Ovary (tissue), 9 donors: ENCODE results near the gene TOR1AIP2. TPM values are rescaled to one million over a fixed set of nuclear protein-coding genes. Genes with fewer than 3 reads are reported as not detected.

Experiments
- DNase-seq, 5 donors: peaks; one replicate each; pipeline ENCODE4 v3.0.0-alpha.2; 2019 to 2020
- H3K27ac ChIP-seq, 2 donors: fragments of 200-600 bp; one replicate each; pipeline versions ENCODE4 v1.5.1 to v1.8.0; 2019 to 2022
- H3K27me3 ChIP-seq: fragments of 200-600 bp; one replicate; pipeline ENCODE4 v1.8.0; 2022
- H3K36me3 ChIP-seq: fragments of 200-600 bp; sonication (generic); one replicate; pipeline ENCODE4 v1.5.1; 2019
- H3K4me1 ChIP-seq: one replicate; pipeline ENCODE4 v1.8.1; 2013; ENCODE audit warnings: mild to moderate bottlenecking, moderate library complexity; ENCODE audit not compliant: insufficient read depth
- H3K4me3 ChIP-seq: fragments of 200-600 bp; sonication (generic); one replicate; pipeline ENCODE4 v1.5.1; 2017
- H3K9me3 ChIP-seq, 2 donors: fragments of 200-600 bp in 1 of 2; sonication (generic) in 1 of 2; one replicate each; pipeline versions ENCODE4 v1.5.1 to v1.8.1; 2013 to 2019; ENCODE audit warnings: mild to moderate bottlenecking in 1 of 2, moderate library complexity in 1 of 2
- CTCF ChIP-seq, 3 donors: fragments of 450-650 bp in 2 of 3; fragments of 200-600 bp in 1 of 3; IDR thresholded peaks; one replicate each; pipeline versions ENCODE4 v1.5.1 to v1.8.0; 2016 to 2022; ENCODE audit warnings: antibody characterized with exemption in 3 of 3, mild to moderate bottlenecking in 1 of 3
- EP300 ChIP-seq: sonication (generic); formaldehyde crosslinking; IDR thresholded peaks from one replicate; pipeline ENCODE4 v1.6.1; 2017; ENCODE audit warnings: antibody characterized with exemption
- POLR2A ChIP-seq: fragments of 450-650 bp; IDR thresholded peaks from one replicate; pipeline ENCODE4 v1.6.1; 2017; ENCODE audit warnings: antibody characterized with exemption, mild to moderate bottlenecking, moderate library complexity
- WGBS, 3 donors: extraction: QIAGEN DNeasy Blood & Tissue Kit in 1 of 3; methylation state at CpG; one replicate each; pipeline versions ENCODE4 v1.1.5 to v1.1.7; 2013 to 2017; 5-methylcytosine and 5-hydroxymethylcytosine counted together
- intact Hi-C, 4 donors: fragments of 100-400 bp; cut with DNase I; formaldehyde crosslinking; loops; one replicate each; pipeline versions ENCODE4 v1.11.0 to v1.15.1; 2022 to 2023
- polyA plus RNA-seq, 2 donors: library from polyadenylated mRNA; stranded (reverse); fragments of 200-250 nt in 1 of 2; fragments of 350-450 nt in 1 of 2; fragmentation: Illumina TruSeq in 1 of 2; extraction: RNeasy Lipid Tissue Mini Kit (QIAGEN cat#74804) in 1 of 2; gene quantifications; one replicate each; pipeline ENCODE4 v1.2.3, GENCODE V29; 2013 to 2014
- total RNA-seq, 7 donors: library from RNA; depleted of rRNA in 2 of 7; stranded (reverse); fragments of >200 nt in 2 of 7; fragmentation: NEBNext Ultra II Directional in 3 of 7; extraction: Animal tissue kit (Norgen Biotek cat#: 25700) in 3 of 7; gene quantifications; one replicate each; pipeline versions ENCODE4 v1.1.0 to v1.2.4, GENCODE V29; 2016 to 2023
- donor health status: DM: no; HTN: no; CAD: no; lungs with moderate emphysema.
- donor health status: DM: no; HTN: no; CAD: no.
- donor health status: Bipolar disorder and iron deficiency.
- donor health status: DM: yes; HTN: yes; CAD: no.
- donor health status: DM: no; HTN: no; CAD: no.
- donor health status: DM: yes; HTN: yes; CAD: no.

TOR1AIP2 gene
- total and polyA plus RNA-seq, 9 donors, result 9.7 to 89.7 (median 70.4) TPM

GRCh38 chr1:179818260-179818659, 59.3 kb downstream of the TOR1AIP2 start:
- intact Hi-C loops, result no loop called here
- H3K36me3 ChIP-seq, result no peaks in the 10 kb centered on the region
- no peak for TF ChIP-seq EP300
- no peak for TF ChIP-seq CTCF (IDR thresholded peaks at IDR 0.05)
- TF ChIP-seq POLR2A, result no peak
- no peak for DNase-seq
- WGBS, 3 donors, result 39 to 58% (median 57%) methylated on average over 7 of the region's 7 CpGs
- H3K27me3 ChIP-seq, result no peaks in the 10 kb centered on the region
- no peak overlapping the region for H3K4me3 ChIP-seq
- H3K27ac ChIP-seq, result peak overlapping the region in 1 of 2 donors; percentile 46
- H3K9me3 ChIP-seq, result no peaks in the 10 kb centered on the region
- H3K4me1 ChIP-seq, result peaks cover 14% of the 10 kb centered on the region

- H3K4me3 ChIP-seq, result no peak overlapping the region
- H3K9me3 ChIP-seq, result no peaks in the 10 kb centered on the region
- DNase-seq, result peak in 4 of 5 donors; percentile 54 to 83 (median 72)
- no peaks in the 10 kb centered on the region for H3K36me3 ChIP-seq
- TF ChIP-seq CTCF (IDR thresholded peaks at IDR 0.05) (no peak), EP300 (no peak), POLR2A (no peak)
- H3K27ac ChIP-seq, result peak overlapping the region in 1 of 2 donors; percentile 46
- 6 to 40% (median 24%) methylated on average over 8 of the region's 8 CpGs for WGBS, 3 donors
- no peaks in the 10 kb centered on the region for H3K27me3 ChIP-seq
- H3K4me1 ChIP-seq, result peaks cover 15% of the 10 kb centered on the region
- intact Hi-C loops, result no loop called here
Measured at GRCh38 chr1:179817789-179818188, 59.8 kb downstream of the TOR1AIP2 start.

GRCh38 chr1:179817056-179817455, 60.5 kb downstream of the TOR1AIP2 start:
- Histone ChIP-seq H3K9me3 (no peaks in the 10 kb centered on the region), H3K27ac (no peak overlapping the region), H3K4me3 (no peak overlapping the region), H3K27me3 (no peaks in the 10 kb centered on the region), H3K36me3 (no peaks in the 10 kb centered on the region), H3K4me1 (peaks cover 21% of the 10 kb centered on the region)
- intact Hi-C loops, result no loop called here
- WGBS, 3 donors, result 93 to 96% (median 94%) methylated on average over 8 of the region's 8 CpGs
- TF ChIP-seq EP300, result no peak
- TF ChIP-seq POLR2A, result no peak
- TF ChIP-seq CTCF (IDR thresholded peaks at IDR 0.05), result no peak
- no peak for DNase-seq

GRCh38 chr1:179816196-179816960, 61.2 kb downstream of the TOR1AIP2 start:
- no peaks in the 10 kb centered on the region for H3K9me3 ChIP-seq
- H3K27ac ChIP-seq, result no peak overlapping the region
- H3K36me3 ChIP-seq, result no peaks in the 10 kb centered on the region
- no peak for TF ChIP-seq POLR2A
- no peak for TF ChIP-seq EP300
- TF ChIP-seq CTCF (IDR thresholded peaks at IDR 0.05), result no peak
- 60 to 64% (median 62%) methylated on average over 17 of the region's 17 CpGs for whole genome bisulfite sequencing, 3 donors
- no peak overlapping the region for H3K4me3 ChIP-seq
- no peaks in the 10 kb centered on the region for H3K27me3 ChIP-seq
- intact Hi-C loops, result no loop called here
- peaks cover 21% of the 10 kb centered on the region for H3K4me1 ChIP-seq
- DNase-seq, result peak; percentile 45 to 71 (median 51)
